Neural cell (in vitro differentiated cells): Measurements from ENCODE around the gene ATP1B1. TPM values are rescaled to one million over a fixed set of nuclear protein-coding genes. Genes with fewer than 3 reads are reported as not detected.

ENCODE experiments used
- H2AFZ ChIP-seq: fragments of 200-600, 300-800 bp; sonication (generic), shearing (Covaris generic); 2 replicates; pipeline ENCODE4 v1.6.0; 2014; ENCODE audit warnings: low read depth, mild to moderate bottlenecking, antibody characterized with exemption, low read length, moderate library complexity
- H3F3A ChIP-seq: fragments of 200-600 bp; shearing (Covaris generic); 2 replicates; pipeline ENCODE4 v1.6.1; 2016; ENCODE audit warnings: mild to moderate bottlenecking, moderate library complexity, mixed read lengths, antibody characterized with exemption, low read length; ENCODE audit not compliant: insufficient read depth, poor library complexity, severe bottlenecking
- H3K27ac ChIP-seq: fragments of 200-600, 300-800 bp; sonication (generic), shearing (Covaris generic); 2 replicates; pipeline ENCODE4 v1.5.1; 2014; ENCODE audit warnings: mild to moderate bottlenecking, low read length, moderate library complexity
- H3K27me3 ChIP-seq: fragments of 300-800, 200-600 bp; sonication (generic), shearing (Covaris generic); 2 replicates; pipeline ENCODE4 v1.6.0; 2014; ENCODE audit warnings: mild to moderate bottlenecking, low read depth, low read length, moderate library complexity; ENCODE audit not compliant: insufficient read depth
- H3K36me3 ChIP-seq: fragments of 300-800, 200-600 bp; sonication (generic), shearing (Covaris generic); 2 replicates; pipeline ENCODE4 v1.5.1; 2014; ENCODE audit warnings: mild to moderate bottlenecking, antibody characterized with exemption, low read length, moderate library complexity; ENCODE audit not compliant: insufficient read depth
- H3K4me2 ChIP-seq: fragments of 300-800, 200-600 bp; sonication (generic), shearing (Covaris generic); 2 replicates; pipeline ENCODE4 v1.6.0; 2014; ENCODE audit warnings: mild to moderate bottlenecking, low read length
- H3K4me3 ChIP-seq: fragments of 300-800, 200-600 bp; sonication (generic), shearing (Covaris generic); 2 replicates; pipeline ENCODE4 v1.5.1; 2014; ENCODE audit warnings: mild to moderate bottlenecking, low read length, moderate library complexity
- H3K79me2 ChIP-seq: fragments of 200-600 bp; shearing (Covaris generic); replicated peaks from 2 replicates; pipeline ENCODE4 v1.6.0; 2014; ENCODE audit warnings: mild to moderate bottlenecking, low read length, moderate library complexity; ENCODE audit not compliant: insufficient read depth
- H3K9ac ChIP-seq: fragments of 300-800, 200-600 bp; sonication (generic), shearing (Covaris generic); 2 replicates; pipeline ENCODE4 v1.6.1; 2016; ENCODE audit warnings: mild to moderate bottlenecking, low read length, mixed read lengths
- H3K9me2 ChIP-seq: fragments of 200-600 bp; shearing (Covaris generic); 2 replicates; pipeline ENCODE4 v1.6.1; 2016; ENCODE audit warnings: mild to moderate bottlenecking, low read length, mixed read lengths; ENCODE audit not compliant: insufficient read depth
- H3K9me3 ChIP-seq: fragments of 200-600, 300-800 bp; sonication (generic), shearing (Covaris generic); 2 replicates; pipeline ENCODE4 v1.6.1; 2016; ENCODE audit warnings: mild to moderate bottlenecking, mixed run types, low read length, moderate library complexity, mixed read lengths
- H4K20me1 ChIP-seq: fragments of 200-600 bp; shearing (Covaris generic); 2 replicates; pipeline ENCODE4 v1.6.1; 2016; ENCODE audit warnings: mild to moderate bottlenecking, mixed run types; ENCODE audit not compliant: insufficient read depth
- CTCF ChIP-seq: fragments of 450-650 bp; IDR thresholded peaks from 2 replicates; pipeline ENCODE4 v1.5.1; 2014; ENCODE audit warnings: antibody characterized with exemption, mild to moderate bottlenecking, moderate library complexity; ENCODE audit not compliant: poor library complexity, severe bottlenecking
- EP300 ChIP-seq: fragments of 450-650 bp; conservative IDR thresholded peaks from 2 replicates; pipeline ENCODE4 v1.6.1; 2014; ENCODE audit warnings: antibody characterized with exemption, mild to moderate bottlenecking, moderate library complexity; ENCODE audit not compliant: poor library complexity, severe bottlenecking
- EZH2 ChIP-seq: fragments of 200-600, 300-800 bp; shearing (Covaris generic), sonication (generic); IDR thresholded peaks from 2 replicates; pipeline ENCODE4 v1.6.1; 2014; ENCODE audit warnings: antibody characterized with exemption, low read length, borderline replicate concordance, mild to moderate bottlenecking; ENCODE audit not compliant: insufficient read depth, poor library complexity, severe bottlenecking
- MXI1 ChIP-seq: fragments of 450-650 bp; conservative IDR thresholded peaks from 2 replicates; pipeline ENCODE4 v1.6.1; 2014; ENCODE audit warnings: antibody characterized with exemption, mild to moderate bottlenecking; ENCODE audit not compliant: poor library complexity, severe bottlenecking
- POLR2AphosphoS5 ChIP-seq: IDR thresholded peaks from 2 replicates; pipeline ENCODE4 v1.6.1; 2012
- RAD21 ChIP-seq: fragments of 450-650 bp; conservative IDR thresholded peaks from 2 replicates; pipeline ENCODE4 v1.6.1; 2014; ENCODE audit warnings: antibody characterized with exemption, mild to moderate bottlenecking, moderate library complexity
- REST ChIP-seq: IDR thresholded peaks from 2 replicates; pipeline ENCODE4 v1.6.1; 2012; ENCODE audit warnings: borderline replicate concordance
- SMC3 ChIP-seq: fragments of 450-650 bp; conservative IDR thresholded peaks from 2 replicates; pipeline ENCODE4 v1.6.1; 2014; ENCODE audit warnings: antibody characterized with exemption, mild to moderate bottlenecking, moderate library complexity; ENCODE audit not compliant: poor library complexity
- TAF1 ChIP-seq: IDR thresholded peaks from 2 replicates; pipeline ENCODE4 v1.6.1; 2012; ENCODE audit warnings: low read depth
- polyA plus RNA-seq: library from polyadenylated mRNA; depleted of rRNA; stranded (reverse); fragments of >200 nt; gene quantifications from 2 replicates; pipeline ENCODE4 v1.2.3, GENCODE V29; 2014

Gene ATP1B1
- polyA plus RNA-seq, 1 donor from 2014 or later: 114 TPM

- Histone ChIP-seq H3K27me3 (no peaks in the 10 kb centered on the region), H3K9me3 (no peaks in the 10 kb centered on the region), H3K9ac (peak overlapping the region; percentile 18), H3K79me2 (peaks cover 13% of the 10 kb centered on the region), H3K9me2 (no peaks in the 10 kb centered on the region), H2AFZ (no peak overlapping the region), H3K4me2 (no peak overlapping the region), H3K36me3 (no peaks in the 10 kb centered on the region), H3K4me3 (no peak overlapping the region), H4K20me1 (no peaks in the 10 kb centered on the region), H3F3A (no peaks in the 10 kb centered on the region), H3K27ac (peak overlapping the region; percentile 15)
- TF ChIP-seq EP300 (no peak), EZH2 (no peak), TAF1 (no peak)
These were observed 3.5 kb upstream of the ATP1B1 start for GRCh38 chr1:169103002-169103401.

- no peak overlapping the region for H3K9ac ChIP-seq
- no peak overlapping the region for H3K4me3 ChIP-seq
- TF ChIP-seq RAD21 (no peak), CTCF (no peak), REST (no peak)
- peaks cover 18% of the 10 kb centered on the region for H3K79me2 ChIP-seq
- no peak overlapping the region for H3K27ac ChIP-seq
- no peaks in the 10 kb centered on the region for H3K36me3 ChIP-seq
- no peaks in the 10 kb centered on the region for H4K20me1 ChIP-seq
- H3F3A ChIP-seq: no peaks in the 10 kb centered on the region
- no peaks in the 10 kb centered on the region for H3K9me2 ChIP-seq
- H2AFZ ChIP-seq: no peak overlapping the region
- H3K27me3 ChIP-seq: no peaks in the 10 kb centered on the region
- H3K4me2 ChIP-seq: no peak overlapping the region
- no peaks in the 10 kb centered on the region for H3K9me3 ChIP-seq
These were observed 3.0 kb upstream of the ATP1B1 start for GRCh38 chr1:169103480-169103893.

- no peaks in the 10 kb centered on the region for H3K9me2 ChIP-seq
- H3K9me3 ChIP-seq: no peaks in the 10 kb centered on the region
- H3K27me3 ChIP-seq: no peaks in the 10 kb centered on the region
- peak overlapping the region; percentile 70 for H3K4me2 ChIP-seq
- peak overlapping the region; percentile 92 for H3K27ac ChIP-seq
- H3K4me3 ChIP-seq: peak overlapping the region; percentile 92
- no peak overlapping the region for H2AFZ ChIP-seq
- no peaks in the 10 kb centered on the region for H4K20me1 ChIP-seq
- H3F3A ChIP-seq: no peaks in the 10 kb centered on the region
- no peak for TF ChIP-seq SMC3
- no peak for TF ChIP-seq REST
- TF ChIP-seq RAD21: no peak
- no peak for TF ChIP-seq EP300
- TF ChIP-seq POLR2AphosphoS5: no peak
- TF ChIP-seq CTCF: no peak
- TF ChIP-seq TAF1: no peak
- no peak for TF ChIP-seq MXI1
- TF ChIP-seq EZH2: no peak
- H3K36me3 ChIP-seq: no peaks in the 10 kb centered on the region
- H3K79me2 ChIP-seq: peaks cover 34% of the 10 kb centered on the region
- H3K9ac ChIP-seq: peak overlapping the region; percentile 96
These were observed 1.4 kb upstream of the ATP1B1 start for GRCh38 chr1:169105087-169105433.
